ENCODE results near the gene FREM1.

DNA sequence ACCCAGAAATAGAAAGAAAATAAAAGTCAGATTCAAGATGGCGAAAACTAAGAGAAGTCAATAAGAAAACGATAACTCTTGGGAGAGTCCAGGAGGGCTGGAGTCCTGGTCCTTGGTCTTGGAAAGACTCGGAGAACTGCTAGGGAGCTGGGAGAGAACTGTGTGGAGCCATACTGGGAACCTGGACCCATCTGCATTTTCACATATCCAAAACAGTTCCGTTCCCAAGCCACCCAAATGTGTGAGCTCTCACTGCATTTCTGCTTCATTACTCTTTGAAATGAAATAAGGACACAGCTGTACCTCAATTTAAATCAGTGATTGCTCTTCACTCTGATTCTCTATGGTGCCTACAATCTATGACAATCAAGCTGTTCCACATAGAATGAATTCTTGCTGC lies 119.6 kb downstream of the FREM1 start:
- TF ChIP-seq, protein P1, sequence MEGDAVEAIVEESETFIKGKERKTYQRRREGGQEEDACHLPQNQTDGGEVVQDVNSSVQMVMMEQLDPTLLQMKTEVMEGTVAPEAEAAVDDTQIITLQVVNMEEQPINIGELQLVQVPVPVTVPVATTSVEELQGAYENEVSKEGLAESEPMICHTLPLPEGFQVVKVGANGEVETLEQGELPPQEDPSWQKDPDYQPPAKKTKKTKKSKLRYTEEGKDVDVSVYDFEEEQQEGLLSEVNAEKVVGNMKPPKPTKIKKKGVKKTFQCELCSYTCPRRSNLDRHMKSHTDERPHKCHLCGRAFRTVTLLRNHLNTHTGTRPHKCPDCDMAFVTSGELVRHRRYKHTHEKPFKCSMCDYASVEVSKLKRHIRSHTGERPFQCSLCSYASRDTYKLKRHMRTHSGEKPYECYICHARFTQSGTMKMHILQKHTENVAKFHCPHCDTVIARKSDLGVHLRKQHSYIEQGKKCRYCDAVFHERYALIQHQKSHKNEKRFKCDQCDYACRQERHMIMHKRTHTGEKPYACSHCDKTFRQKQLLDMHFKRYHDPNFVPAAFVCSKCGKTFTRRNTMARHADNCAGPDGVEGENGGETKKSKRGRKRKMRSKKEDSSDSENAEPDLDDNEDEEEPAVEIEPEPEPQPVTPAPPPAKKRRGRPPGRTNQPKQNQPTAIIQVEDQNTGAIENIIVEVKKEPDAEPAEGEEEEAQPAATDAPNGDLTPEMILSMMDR (IDR thresholded peaks at IDR 0.05): no peak
- TF ChIP-seq POLR2AphosphoS5 (IDR thresholded peaks at IDR 0.05): no peak
